SK-N-MC (cell line): ENCODE data around the gene CYB5R3.

ENCODE experiments used
- EZH2 ChIP-seq: fragments of 200-600 bp; sonication (generic); IDR thresholded peaks from one replicate; pipeline ENCODE4 v1.6.1; 2017; ENCODE audit warnings: antibody characterized with exemption
- FOXP2 ChIP-seq: optimal IDR thresholded peaks from 2 replicates; pipeline ENCODE3; 2011; ENCODE audit warnings: mild to moderate bottlenecking, moderate library complexity; ENCODE audit not compliant: insufficient read depth; ENCODE audit errors: extremely low read length, control extremely low read depth
- POLR2AphosphoS5 ChIP-seq: IDR thresholded peaks from 2 replicates; pipeline ENCODE4 v1.6.1; 2012; ENCODE audit warnings: mild to moderate bottlenecking, low read depth, low read length, borderline replicate concordance

- TF ChIP-seq POLR2AphosphoS5 (no peak), EZH2 (no peak), FOXP2 (no peak)
Measured at GRCh38 chr22:42670046-42670445, 20.9 kb upstream of the CYB5R3 start.
